GM19452 (cell line): ENCODE measurements around the gene AP2M1.

Experiments used
- ATAC-seq: cut with Tn5 transposase; IDR thresholded peaks from one replicate; pipeline ENCODE4 v1.9.1; 2021; ENCODE audit not compliant: unreplicated experiment

AP2M1 gene

DNA sequence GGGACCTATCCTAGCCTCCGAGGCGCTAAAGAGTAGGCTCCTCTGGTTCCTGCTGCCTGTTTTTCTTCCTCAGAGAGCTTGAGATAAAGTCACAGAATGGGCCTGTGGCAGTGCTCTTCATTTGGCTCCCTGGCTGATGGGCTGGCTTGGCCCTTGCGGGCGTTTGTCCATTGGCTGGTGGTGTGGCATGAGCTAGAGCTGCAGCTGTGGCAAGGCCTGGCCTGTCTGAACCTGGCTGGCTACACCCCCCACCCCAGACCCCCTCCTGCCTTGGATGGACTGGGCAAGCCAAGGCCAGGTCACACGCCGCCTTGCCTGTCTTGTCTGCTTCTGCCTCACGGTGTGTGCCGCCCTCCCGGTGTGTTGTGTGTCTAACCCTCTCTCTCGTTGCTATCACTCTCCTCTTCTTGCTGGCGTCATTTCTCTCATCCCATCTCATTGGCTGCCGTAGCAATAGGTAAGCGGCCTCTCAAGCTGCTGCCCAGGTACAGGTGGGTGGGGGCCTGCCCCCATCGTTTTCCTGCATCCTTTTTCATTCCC is 3.2 kb downstream of the AP2M1 start:
- no peak for ATAC-seq

DNA sequence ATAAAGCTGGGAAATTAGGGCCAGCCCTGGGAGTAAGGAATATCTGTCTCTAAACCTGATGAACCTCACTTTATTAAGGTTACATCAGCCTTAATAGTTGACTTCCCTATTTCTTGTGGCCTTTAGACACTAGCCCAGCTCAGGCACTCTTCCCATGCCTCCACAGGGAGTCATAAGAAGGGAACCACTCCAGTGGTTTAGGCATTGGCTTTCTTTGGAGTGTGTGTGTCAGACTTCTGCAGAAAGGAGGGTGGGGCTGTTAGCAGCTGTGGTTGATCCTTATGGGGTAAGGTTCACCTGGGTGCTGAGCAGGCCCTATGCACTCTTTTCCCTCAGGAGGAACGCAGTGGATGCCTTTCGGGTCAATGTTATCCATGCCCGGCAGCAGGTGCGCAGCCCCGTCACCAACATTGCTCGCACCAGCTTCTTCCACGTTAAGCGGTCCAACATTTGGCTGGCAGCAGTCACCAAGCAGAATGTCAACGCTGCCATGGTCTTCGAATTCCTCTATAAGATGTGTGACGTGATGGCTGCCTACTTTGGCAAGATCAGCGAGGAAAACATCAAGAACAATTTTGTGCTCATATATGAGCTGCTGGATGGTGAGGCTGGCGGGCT is 4.0 kb downstream of the AP2M1 start:
- ATAC-seq = no peak

DNA sequence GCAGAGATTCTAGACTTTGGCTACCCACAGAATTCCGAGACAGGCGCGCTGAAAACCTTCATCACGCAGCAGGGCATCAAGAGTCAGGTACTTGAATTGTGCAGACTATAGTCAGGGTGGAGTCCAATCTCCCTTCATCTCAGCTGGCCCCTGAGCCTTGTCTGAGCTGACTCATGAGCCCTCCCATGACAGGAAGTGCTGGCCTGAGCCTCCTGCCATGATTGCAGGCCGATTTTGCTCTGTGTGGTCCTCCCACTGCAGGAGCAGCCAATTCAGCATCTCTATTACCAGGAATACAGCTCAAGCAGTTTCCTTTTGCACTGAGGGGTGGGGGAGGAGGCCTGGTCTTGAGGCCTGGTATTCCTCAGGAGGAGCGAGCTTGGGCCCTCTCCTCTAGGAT is 5.5 kb downstream of the AP2M1 start:
- no peak for ATAC-seq

DNA sequence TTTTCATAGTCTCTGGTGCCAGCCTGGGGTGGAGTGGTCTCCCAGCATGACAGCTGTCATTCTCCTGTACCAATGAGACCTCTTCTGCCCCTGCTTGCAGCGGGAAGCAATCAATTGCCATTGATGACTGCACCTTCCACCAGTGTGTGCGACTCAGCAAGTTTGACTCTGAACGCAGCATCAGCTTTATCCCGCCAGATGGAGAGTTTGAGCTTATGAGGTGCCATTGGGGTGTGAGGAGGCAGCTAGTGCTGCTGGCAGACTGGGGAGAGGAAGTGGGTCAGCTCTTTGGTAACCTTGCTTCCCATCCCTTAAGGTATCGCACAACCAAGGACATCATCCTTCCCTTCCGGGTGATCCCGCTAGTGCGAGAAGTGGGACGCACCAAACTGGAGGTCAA is 6.9 kb downstream of the AP2M1 start:
- no peak for ATAC-seq

DNA sequence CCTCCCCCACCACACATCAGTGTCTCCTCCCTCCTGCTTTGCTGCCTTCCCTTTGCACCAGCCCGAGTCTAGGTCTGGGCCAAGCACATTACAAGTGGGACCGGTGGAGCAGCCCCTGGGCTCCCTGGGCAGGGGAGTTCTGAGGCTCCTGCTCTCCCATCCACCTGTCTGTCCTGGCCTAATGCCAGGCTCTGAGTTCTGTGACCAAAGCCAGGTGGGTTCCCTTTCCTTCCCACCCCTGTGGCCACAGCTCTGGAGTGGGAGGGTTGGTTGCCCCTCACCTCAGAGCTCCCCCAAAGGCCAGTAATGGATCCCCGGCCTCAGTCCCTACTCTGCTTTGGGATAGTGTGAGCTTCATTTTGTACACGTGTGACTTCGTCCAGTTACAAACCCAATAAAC is 9.0 kb downstream of the AP2M1 start:
- no peak for ATAC-seq

DNA sequence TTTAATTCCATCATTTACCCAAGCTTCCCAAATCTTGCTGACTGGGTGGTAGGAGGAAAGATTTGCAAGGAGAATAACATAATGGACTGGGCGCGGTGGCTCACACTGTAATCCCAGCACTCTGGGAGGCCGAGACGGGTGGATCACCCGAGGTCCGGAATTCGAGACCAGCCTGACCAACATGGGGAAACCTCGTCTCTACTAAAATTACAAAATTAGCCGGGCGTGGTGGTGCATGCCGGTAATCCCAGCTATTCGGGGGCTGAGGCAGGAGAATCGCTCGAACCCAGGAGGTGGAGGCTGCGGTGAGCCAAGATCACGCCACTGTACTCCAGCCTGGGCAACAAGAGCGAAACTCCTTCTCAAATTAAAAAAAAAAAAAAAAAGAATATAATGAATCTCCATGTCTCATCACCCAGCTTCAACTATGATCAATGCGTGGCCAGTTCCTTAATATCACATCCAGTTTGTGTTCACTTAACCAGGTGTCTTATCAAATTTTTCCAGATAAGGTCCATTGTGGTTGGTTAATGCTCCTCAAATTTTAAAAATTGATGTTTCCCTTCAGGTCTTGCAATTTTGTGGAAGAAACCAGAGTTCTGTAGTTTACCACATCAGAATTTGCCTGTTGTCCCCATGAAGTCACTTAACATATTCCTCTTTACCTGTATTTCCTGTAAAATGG is 10.0 kb downstream of the AP2M1 start:
- no peak for ATAC-seq

DNA sequence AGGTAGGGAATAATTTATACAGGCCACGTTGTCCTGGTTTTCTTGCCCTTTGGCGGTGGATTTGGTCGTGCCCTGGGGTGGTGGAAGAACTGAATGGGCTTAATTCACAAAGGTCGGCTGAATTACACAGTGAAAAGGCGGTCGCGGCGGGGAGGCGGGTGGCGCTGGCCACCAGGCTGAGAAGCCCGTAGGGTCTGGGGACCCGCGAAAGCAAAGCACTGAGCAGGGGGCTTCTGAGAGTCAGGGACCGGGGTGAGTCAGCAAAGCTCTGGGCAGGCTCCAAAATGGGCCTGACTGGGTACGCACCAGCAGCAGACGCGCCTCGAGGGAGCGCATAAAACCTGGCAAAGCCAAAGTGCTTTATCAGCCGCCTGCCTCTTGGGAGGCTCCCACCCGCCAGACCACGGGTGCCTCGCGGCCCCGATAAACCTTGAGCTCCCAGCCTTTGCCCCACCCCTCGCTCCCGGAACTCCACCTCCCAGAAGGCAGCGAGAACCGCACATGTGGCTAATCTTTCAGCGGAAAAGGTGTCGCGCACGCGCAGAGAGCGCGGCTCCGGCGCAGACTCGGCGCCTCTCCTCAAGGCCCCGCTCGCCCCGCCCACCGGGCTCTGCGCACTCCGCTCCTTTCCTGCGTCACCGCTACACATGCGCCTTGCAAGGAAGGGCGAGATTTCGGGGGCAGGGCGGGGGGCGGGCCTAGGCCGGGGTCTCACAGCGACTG is 11.0 kb downstream of the AP2M1 start:
- ATAC-seq = peak; percentile 87

DNA sequence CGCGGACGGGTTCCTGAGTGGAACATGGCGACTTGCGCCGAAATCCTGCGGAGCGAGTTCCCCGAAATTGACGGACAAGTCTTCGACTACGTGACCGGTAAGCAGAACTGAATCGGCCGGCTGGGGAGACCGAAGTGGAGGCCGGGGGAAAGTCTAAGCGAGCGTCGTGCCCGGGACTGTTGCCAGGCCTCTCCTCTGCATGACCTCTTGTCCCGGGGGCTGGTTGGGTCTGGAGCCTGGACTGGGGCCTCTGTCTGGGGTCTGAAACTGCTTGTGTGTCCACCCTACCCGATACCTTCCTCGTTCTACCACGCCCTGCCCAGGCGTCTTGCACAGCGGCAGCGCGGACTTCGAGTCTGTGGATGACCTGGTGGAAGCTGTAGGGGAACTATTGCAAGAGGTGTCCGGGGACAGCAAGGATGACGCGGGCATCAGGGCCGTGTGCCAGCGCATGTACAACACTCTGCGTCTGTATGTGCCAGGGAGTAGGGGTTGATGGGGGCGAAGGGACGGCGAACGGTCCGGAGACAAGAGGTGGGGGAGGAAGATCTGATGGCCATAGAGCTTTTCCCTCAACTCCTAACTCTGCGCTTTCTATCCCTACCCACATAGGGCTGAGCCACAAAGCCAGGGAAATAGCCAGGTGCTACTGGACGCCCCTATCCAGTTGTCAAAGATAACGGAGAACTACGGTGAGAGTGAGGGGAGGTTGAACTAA is 11.7 kb downstream of the AP2M1 start, which contains the start of gene ABCF3:
Gene ABCF3, plus strand, starts transcription at position 16 of the 718 bp plus-strand sequence. Its CDS starts 9 bp downstream, at position 25.
- ATAC-seq = peak; percentile 23

DNA sequence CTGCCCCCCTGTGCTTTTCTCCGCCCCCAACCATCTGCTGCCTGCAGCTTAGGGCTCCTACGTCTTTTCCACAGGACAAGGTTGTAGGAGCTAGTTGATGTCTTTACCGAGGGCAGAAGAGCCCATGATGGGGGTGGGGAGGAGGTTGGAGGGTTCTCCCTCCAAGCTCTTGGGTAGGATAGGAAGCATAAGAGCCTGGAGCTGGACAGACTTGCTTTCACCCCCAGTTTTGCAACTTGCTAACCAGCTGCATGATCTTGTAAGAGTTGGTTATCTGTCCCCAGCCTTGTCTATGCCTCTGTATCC is 12.2 kb downstream of the AP2M1 start:
- no peak for ATAC-seq

DNA sequence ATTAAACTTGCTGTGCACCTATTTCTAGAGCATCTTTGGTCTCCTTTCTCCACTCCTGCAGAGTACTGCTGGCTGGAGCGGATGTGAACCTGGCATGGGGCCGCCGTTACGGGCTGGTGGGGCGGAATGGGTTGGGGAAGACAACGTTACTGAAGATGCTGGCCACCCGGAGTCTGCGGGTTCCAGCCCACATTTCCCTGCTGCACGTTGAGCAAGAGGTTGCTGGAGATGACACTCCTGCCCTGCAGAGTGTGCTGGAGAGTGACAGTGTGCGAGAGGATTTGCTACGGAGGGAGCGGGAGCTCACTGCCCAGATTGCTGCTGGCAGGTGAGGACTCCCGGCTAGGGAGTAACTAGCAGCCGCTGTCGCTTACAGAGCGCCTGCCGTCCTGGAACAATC is 13.4 kb downstream of the AP2M1 start:
- no peak for ATAC-seq

DNA sequence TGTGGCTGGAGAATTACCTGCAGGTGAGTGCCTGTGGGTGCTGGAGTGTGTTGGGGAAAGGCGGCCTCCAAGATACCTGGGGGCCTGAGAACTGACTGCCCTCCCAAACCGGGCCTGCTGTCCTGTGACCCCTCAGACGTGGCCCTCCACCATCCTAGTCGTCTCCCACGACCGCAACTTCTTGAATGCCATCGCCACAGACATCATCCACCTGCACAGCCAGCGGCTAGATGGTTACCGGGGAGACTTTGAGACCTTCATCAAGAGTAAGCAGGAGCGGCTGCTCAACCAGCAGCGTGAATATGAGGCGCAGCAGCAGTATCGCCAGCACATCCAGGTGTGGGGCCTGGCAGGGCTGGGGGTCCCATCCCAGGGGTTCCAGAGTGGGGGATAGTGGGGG is 14.8 kb downstream of the AP2M1 start:
- no peak for ATAC-seq

DNA sequence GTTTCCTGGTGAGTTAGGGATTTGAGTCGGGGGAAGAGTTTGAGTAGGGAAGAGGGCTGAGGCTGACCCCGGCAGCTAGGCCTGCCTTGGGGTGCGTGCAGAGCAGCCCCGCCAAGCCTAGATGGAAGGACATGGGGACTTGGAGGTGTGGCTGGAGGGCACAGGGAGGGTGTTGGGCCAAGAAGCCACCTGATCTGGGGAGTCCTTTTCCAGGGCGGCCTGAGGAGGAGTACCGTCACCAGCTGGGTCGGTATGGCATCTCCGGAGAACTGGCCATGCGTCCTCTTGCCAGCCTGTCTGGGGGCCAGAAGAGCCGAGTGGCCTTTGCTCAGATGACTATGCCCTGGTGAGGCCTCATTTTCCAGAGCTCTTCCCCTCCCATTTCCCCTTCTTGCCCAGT is 18.2 kb downstream of the AP2M1 start:
- no peak for ATAC-seq

DNA sequence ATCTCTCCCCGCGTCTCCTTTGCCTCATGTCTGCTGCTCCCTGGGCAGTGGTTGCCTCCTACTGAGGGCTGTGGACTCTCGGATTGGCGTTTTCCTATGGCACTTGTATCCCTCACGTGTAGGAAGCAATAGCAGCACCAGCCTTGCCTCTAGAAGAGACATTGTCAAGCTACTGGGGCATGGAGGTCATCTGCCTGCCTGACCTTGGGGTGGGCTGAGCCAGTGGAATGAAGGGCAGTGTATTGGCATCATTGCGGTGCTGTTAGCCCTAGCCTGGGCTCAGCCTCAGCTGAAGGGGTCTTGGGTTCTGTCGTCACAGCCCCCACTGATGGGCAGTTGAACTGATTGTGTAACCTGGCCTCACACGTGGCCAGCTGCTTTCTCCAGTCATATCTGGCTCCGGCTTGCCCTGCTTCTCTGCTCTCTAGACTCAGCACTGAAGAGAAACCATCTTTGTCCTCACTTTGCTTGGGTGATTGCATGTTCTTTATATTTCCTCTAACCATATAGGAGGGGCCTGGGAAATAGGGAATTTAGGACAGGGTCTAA is 19.4 kb downstream of the AP2M1 start:
- no peak for ATAC-seq

DNA sequence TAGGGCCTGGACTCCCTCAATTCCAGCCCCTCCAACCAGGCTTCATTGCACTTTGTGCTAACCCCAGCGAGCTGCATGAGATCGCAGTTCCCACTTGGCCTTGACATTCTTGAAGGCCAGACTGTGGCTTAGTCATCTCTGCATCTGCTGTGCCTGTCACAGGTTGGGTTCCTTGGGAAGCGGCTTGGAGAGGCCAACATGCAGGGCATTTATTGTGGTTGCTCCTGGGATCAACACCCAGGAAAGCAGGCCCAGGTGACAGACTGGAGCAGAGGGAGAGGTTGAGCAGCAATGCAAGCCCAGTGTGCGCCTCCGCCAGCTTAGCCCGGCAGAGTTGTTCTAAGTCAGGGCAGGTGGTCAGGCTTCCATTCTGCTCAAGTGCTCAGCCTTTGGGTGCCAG is 21.9 kb downstream of the AP2M1 start:
- no peak for ATAC-seq

DNA sequence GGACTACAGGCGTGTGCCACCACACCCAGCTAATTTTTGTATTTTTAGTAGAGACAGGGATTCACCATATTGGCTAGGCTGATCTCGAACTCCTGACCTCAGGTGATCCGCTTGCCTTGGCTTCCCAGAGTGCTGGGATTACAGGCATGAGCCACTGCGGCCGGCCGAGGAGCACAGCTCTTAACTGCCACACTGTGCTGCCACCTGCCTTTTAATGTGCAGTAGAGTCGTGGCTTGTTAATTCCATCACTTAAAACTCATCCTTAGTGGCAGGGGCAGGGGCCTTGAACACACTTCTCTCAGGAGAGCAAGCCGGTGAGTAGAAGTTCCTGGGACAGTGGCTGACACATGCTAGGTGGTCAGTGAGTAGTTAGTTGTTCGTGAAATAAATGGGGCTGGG is 23.9 kb downstream of the AP2M1 start:
- ATAC-seq = no peak

DNA sequence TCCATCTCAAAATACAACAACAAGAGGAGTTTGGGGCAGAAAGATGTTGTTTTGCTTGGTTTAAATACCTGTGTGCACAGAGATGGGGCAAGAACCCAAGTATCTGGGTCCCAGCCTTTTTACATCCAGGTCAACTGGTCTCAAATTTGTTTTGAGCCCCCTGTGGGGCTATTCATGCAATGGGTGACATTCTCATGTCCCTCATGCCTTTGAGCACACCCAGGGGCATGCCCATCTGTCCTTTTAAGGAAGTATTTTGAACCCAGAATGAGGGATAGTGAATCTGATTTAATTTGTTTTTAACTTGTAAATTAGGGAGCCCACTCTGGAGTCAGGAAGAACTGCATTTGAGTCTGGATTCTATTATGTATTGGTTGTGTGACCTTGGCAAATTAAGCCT is 26.2 kb downstream of the AP2M1 start:
- no peak for ATAC-seq

DNA sequence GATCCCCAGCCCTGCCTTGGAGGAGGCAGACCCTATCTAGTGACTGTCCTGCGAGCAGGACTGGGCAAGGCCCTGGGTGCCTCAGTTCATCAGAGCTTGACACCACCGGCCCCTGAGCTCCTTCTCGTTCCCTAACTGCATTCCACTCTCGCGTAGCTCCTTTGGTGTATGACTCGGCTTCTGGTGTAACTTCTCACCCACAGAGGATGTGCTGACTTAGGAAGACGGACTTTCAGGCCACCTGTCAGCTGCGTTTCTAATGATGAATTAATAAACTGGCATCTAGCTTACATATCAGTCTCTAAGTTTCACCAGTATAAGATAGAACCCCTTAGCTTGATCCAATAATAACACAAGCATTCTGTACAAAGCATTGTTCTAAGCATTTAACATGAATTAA is 28.9 kb downstream of the AP2M1 start:
- ATAC-seq = no peak

DNA sequence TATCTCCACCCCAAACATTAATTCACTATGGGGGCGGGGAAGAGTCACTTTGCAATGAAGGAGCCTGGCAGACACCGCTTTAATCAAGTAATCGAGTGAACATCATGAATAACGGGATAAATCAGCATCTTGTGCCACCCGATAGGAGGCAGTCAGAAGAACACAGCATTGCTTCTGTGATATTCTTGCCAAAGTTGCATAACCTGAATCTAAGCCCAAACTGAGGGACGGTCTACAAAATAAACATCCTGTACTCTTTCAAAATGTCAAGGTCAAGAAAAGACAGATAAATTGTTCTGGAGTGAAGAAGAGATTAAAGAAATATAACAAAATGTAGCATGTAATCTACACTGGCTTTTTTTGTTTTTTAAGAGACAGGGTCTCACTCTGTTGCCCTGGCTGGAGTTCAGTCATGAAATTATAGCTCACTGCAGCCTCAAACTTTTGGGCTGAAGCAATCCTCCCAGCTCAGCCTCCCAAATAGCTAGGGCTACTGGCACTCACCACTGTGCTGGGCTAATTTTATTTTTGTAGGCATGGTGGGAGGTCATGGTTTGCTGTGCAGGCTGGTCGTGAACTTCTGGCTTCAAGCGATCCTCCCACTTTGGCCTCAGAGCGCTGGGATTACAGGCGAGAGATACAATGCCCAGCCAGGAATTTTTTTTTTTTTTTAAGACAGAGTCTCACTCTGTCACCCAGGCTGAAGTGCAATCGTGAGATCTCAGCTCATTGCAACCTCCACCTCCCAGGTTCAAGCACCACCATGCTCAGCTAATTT is 34.7 kb downstream of the AP2M1 start:
- ATAC-seq = no peak

DNA sequence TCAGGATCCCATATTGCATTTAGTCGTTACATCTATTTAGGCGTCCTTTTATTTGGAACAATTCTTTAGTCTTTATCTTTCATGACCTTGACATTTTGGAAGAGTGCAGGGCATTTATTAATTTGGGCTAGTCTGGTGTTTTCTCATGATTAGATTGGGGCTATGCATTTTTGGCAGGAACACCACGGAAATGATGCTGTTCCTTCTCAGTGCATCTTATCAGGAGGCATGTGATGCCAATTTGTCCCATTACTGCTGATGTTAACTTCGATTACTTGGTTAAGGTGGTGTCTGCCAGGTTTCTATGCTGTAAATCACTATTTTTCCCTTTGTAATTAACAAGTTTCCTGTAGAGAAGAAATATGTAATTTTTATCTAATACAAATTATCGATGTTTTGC is 36.6 kb downstream of the AP2M1 start:
- no peak for ATAC-seq

DNA sequence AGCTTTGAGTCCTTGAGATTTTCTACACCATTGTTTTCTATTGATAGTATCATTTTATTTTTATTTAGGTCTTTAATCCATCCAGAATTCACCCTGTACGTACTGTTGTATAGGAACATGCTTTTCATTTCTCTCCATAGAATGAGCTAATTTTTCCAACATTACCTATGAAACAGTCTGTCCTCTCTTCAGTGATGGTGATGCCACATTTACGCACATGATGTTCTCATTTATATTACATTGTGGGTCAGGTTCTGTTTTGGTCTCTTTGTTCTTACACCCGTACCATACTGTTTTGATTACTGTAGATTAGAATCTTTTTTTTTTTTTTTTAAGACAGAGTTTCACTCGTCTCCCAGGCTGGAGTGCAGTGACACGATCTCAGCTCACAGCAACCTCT is 37.1 kb downstream of the AP2M1 start:
- no peak for ATAC-seq

DNA sequence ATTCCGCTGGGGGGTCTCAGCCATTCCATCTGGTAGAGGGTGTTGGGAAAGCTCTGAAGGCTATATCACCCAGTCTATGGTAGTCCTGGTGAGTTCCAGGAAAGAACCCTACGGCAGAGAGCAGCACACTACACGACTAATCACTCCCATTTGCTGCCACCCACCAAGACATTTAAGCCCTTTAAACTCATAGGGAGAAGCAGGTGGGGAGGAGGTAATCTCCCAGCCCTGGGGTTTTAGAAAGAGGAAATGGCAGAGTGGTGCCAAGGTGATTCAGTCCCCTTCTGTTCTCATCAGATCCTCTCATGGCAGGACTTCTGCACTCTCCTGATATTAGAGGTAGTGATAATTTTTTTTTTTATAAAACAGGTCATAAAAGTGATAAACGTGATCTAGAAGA is 44.2 kb downstream of the AP2M1 start:
- no peak for ATAC-seq
